Breast epithelium (tissue), 3 donors: ENCODE data around the gene ASCC3.

Experiments used
- POLR2A ChIP-seq: fragments of 450-650 bp; IDR thresholded peaks from one replicate; pipeline ENCODE4 v1.6.1; 2016; ENCODE audit warnings: antibody characterized with exemption, mild to moderate bottlenecking, moderate library complexity
- POLR2AphosphoS5 ChIP-seq, 3 donors: sonication (generic); formaldehyde crosslinking; IDR thresholded peaks; one replicate each; pipeline ENCODE4 v1.6.1; 2017; ENCODE audit warnings: antibody characterized with exemption in 3 of 3
- TF ChIP-seq, protein P1 (sequence below), 3 donors: fragments of 450-650 bp; IDR thresholded peaks; one replicate each; pipeline ENCODE4 v1.5.1; 2016 to 2017; ENCODE audit warnings: antibody characterized with exemption in 3 of 3, mild to moderate bottlenecking in 3 of 3, moderate library complexity in 3 of 3

DNA sequence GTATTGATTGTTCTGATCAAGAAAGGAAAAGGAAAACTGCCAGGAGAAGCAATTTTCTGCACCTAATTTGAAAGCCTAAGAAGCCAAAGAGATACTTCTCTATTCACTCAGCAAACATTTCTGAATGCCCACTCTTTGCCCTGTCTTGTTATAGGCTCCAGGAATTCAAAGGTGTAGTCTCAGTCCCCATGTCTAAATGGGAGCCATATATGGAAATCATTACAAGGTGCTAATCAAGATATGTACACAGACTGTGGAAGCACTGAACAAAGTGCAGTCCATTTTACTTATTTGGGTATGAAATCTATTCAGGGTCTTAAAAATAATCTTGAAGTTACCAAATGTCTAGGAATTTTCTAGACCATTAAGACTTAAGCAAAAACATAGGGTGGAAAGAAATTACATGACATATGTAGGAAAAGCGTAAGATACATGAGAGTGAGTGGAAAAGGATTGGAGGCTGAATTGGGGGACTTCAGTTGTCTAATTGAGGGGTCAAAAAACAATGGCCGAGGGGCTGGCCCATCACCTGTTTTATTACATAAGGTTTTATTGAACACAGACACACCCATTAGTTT, 39.0 kb upstream of the ASCC3 start:
- TF ChIP-seq, protein P1, sequence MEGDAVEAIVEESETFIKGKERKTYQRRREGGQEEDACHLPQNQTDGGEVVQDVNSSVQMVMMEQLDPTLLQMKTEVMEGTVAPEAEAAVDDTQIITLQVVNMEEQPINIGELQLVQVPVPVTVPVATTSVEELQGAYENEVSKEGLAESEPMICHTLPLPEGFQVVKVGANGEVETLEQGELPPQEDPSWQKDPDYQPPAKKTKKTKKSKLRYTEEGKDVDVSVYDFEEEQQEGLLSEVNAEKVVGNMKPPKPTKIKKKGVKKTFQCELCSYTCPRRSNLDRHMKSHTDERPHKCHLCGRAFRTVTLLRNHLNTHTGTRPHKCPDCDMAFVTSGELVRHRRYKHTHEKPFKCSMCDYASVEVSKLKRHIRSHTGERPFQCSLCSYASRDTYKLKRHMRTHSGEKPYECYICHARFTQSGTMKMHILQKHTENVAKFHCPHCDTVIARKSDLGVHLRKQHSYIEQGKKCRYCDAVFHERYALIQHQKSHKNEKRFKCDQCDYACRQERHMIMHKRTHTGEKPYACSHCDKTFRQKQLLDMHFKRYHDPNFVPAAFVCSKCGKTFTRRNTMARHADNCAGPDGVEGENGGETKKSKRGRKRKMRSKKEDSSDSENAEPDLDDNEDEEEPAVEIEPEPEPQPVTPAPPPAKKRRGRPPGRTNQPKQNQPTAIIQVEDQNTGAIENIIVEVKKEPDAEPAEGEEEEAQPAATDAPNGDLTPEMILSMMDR (IDR thresholded peaks at IDR 0.05): no peak
- TF ChIP-seq POLR2A: no peak
- no peak for TF ChIP-seq POLR2AphosphoS5 (IDR thresholded peaks at IDR 0.05)
